Mucosa of descending colon (tissue), 3 donors: ENCODE results near the gene KRT85. TPM values are rescaled to one million over a fixed set of nuclear protein-coding genes. Genes with fewer than 3 reads are reported as not detected.

ENCODE experiments used
- ATAC-seq: fragments of 200-7000 bp; cut with Tn5 transposase; one replicate; pipeline ENCODE4 v1.9.1; 2020; ENCODE audit warnings: mild to moderate bottlenecking, moderate library complexity
- DNase-seq, 3 donors: peaks; one replicate each; pipeline ENCODE4 v3.0.0-alpha.2; 2020
- H3K36me3 ChIP-seq: fragments of 200-600 bp; one replicate; pipeline ENCODE4 v1.8.0; 2021; ENCODE audit warnings: low read depth, mild to moderate bottlenecking
- H3K4me1 ChIP-seq: fragments of 200-600 bp; one replicate; pipeline ENCODE4 v1.8.0; 2021; ENCODE audit warnings: low read depth, mild to moderate bottlenecking
- H3K4me3 ChIP-seq: fragments of 200-600 bp; one replicate; pipeline ENCODE4 v1.8.0; 2021; ENCODE audit warnings: mild to moderate bottlenecking
- H3K9me3 ChIP-seq: fragments of 200-600 bp; one replicate; pipeline ENCODE4 v1.8.0; 2021; ENCODE audit warnings: mild to moderate bottlenecking
- intact Hi-C, 2 donors: fragments of 100-400 bp; cut with DNase I in 1 of 2; cut with micrococcal nuclease in 1 of 2; formaldehyde crosslinking; loops; one replicate each; pipeline versions ENCODE4 v1.11.0 to v1.11.1; 2022; cut with DNase I, micrococcal nuclease
- total RNA-seq, 3 donors: library from RNA; stranded (reverse); fragmentation: NEBNext Ultra II Directional in 2 of 3; extraction: Animal tissue kit (Norgen Biotek cat#: 25700) in 2 of 3; gene quantifications; one replicate each; pipeline versions ENCODE4 v1.2.1 to v1.2.4, GENCODE V29; 2021 to 2023
- TF ChIP-seq, protein P1 (sequence below): fragments of 200-600 bp; IDR thresholded peaks from one replicate; pipeline ENCODE4 v1.8.0; 2022; ENCODE audit warnings: antibody characterized with exemption, mild to moderate bottlenecking
- donor health status: DM: no; HTN: no; CAD: no; lungs with moderate emphysema.
- donor health status: DM: no; HTN: no; CAD: no.
- donor health status: DM: no; HTN: yes; CAD: no.

Gene KRT85
- total RNA-seq, 3 donors from 2014 or later = not detected

DNA sequence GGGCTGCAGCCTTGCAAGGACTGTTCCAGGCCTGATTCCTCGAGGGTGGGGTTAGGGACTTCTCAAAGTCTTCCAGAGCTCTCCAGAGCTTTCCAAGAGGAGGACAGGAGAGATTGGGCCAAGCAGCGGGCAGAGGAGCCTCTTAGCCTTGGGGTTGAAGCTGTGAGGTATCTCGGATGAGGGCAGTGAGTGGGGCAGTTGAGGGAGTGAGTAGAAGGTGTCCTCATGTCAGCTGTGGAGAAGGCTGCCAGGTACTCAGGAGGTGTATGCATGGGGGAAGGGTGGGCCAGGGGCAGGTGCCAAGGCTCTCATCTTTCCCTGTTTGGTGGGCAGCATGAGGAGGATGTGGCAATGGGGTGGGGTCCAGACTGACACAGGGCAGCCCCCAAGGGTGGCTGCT lies 53.8 kb downstream of the KRT85 start:
- DNase-seq (no peak), ATAC-seq (no peak)
- TF ChIP-seq, protein P1, sequence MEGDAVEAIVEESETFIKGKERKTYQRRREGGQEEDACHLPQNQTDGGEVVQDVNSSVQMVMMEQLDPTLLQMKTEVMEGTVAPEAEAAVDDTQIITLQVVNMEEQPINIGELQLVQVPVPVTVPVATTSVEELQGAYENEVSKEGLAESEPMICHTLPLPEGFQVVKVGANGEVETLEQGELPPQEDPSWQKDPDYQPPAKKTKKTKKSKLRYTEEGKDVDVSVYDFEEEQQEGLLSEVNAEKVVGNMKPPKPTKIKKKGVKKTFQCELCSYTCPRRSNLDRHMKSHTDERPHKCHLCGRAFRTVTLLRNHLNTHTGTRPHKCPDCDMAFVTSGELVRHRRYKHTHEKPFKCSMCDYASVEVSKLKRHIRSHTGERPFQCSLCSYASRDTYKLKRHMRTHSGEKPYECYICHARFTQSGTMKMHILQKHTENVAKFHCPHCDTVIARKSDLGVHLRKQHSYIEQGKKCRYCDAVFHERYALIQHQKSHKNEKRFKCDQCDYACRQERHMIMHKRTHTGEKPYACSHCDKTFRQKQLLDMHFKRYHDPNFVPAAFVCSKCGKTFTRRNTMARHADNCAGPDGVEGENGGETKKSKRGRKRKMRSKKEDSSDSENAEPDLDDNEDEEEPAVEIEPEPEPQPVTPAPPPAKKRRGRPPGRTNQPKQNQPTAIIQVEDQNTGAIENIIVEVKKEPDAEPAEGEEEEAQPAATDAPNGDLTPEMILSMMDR = no peak
- Histone ChIP-seq H3K9me3 (no peaks in the 10 kb centered on the region), H3K36me3 (no peaks in the 10 kb centered on the region), H3K4me1 (peaks cover 4% of the 10 kb centered on the region), H3K4me3 (no peak overlapping the region)
- intact Hi-C loops = no loop called here

DNA sequence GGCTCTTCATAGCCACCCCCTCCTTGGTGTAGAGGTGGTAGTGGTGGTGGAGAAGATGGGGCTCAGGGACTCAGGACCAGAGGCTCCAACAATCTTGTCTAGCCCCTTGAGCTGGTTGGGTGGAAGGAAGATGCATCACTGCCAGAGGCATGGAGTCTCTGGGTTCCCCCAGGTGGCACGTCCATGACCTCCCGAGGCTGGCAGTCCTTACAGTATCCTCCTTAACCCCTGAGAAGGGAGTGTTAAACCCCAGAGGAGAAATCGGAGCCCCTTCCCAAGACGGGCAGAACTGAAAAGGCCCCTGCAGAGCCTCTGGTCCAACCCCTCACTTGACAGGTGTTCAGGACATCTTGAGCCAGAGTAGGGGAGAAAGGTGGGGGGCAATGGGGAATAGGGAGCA lies 55.2 kb downstream of the KRT85 start:
- DNase-seq = no peak
- intact Hi-C loops = no loop called here
- no peak for ATAC-seq
- no peaks in the 10 kb centered on the region for H3K9me3 ChIP-seq
- no peaks in the 10 kb centered on the region for H3K36me3 ChIP-seq
- H3K4me3 ChIP-seq = no peak overlapping the region
- peaks cover 8% of the 10 kb centered on the region for H3K4me1 ChIP-seq
- TF ChIP-seq, protein P1 = no peak

DNA sequence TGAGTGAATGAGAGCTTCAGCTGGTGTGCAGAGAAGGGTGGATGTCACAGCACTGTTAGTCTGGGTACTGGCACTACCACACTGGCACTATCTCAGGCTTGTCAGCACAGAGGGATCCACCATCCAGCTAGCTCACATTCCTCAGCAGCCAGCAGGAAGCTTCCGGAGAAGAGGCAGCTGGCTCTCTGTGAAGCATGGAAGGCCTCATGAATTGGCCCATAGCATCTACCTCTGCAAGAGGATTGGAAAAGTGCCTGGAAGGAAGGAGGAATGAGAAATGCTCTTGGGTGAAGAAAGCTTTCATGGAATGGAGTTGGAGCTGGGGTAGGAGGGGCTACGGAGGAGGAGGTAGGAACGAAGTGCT lies 56.0 kb downstream of the KRT85 start:
- ATAC-seq = no peak
- DNase-seq = no peak
- intact Hi-C loops = no loop called here
- TF ChIP-seq, protein P1 = no peak
- Histone ChIP-seq H3K4me3 (no peak overlapping the region), H3K36me3 (no peaks in the 10 kb centered on the region), H3K9me3 (no peaks in the 10 kb centered on the region), H3K4me1 (peaks cover 8% of the 10 kb centered on the region)

DNA sequence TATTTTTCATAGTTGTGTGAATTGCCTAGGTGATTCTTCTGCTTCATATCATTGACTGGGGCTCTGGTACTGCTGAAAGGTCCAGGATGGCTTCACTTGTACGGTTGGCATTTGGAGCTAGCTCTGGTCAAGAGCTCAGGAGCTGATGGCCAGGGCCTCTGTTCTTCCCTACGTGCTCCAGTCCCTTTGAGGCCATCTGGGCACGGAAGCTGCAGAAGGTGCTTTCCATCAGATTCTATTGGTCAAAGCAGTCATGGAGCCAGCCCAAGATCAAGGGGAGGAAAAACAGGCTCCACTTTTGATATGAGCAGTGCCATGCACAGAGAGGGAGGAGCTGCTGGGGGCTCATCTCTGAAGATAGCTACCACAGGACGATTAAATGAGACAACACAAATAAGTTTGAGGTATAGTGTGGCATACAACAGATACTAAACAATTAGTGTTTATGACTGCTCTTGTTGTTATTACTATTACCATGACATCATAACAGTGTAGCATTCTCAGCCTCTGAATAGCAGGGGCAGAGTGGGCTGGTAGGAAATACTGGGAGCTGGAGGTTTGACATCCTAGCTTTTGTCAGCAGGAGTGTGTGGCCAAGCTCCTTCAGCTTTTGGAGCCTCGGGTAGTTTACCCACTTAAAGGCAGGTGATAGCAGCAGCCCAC lies 56.5 kb downstream of the KRT85 start:
- no peak for ATAC-seq
- no peak overlapping the region for H3K4me3 ChIP-seq
- H3K4me1 ChIP-seq = peaks cover 8% of the 10 kb centered on the region
- H3K9me3 ChIP-seq = no peaks in the 10 kb centered on the region
- H3K36me3 ChIP-seq = no peaks in the 10 kb centered on the region
- intact Hi-C loops = no loop called here
- DNase-seq = no peak
- TF ChIP-seq, protein P1 = no peak

Other genes with a start within 250 kb of the KRT85 start
- under 1 TPM in 1 of 3 donors, not detected in 2; 0.06 TPM for gene KRT80, start 175.5 kb downstream of the KRT85 start, total RNA-seq
- 1 to 10 TPM; 1.0 to 6.4 (median 1.7) TPM for gene KRT7, start 134.2 kb downstream of the KRT85 start, total RNA-seq
- gene KRT86, start 92.8 kb downstream of the KRT85 start, total RNA-seq = under 1 TPM in 2 of 3 donors, not detected in 1; 0.35 to 0.58 TPM
- not detected for gene KRT81, start 75.9 kb downstream of the KRT85 start, total RNA-seq
- gene KRT83, start 46.1 kb downstream of the KRT85 start, total RNA-seq = not detected
- not detected for gene KRT84, start 18.2 kb upstream of the KRT85 start, total RNA-seq
- gene KRT82, start 38.9 kb upstream of the KRT85 start, total RNA-seq = not detected
- gene KRT75, start 66.9 kb upstream of the KRT85 start, total RNA-seq = not detected
- not detected for gene KRT6B, start 84.7 kb upstream of the KRT85 start, total RNA-seq
- under 1 TPM in 1 of 3 donors, not detected in 2; 0.20 TPM for gene KRT6C, start 106.3 kb upstream of the KRT85 start, total RNA-seq
- gene KRT6A, start 125.8 kb upstream of the KRT85 start, total RNA-seq = 1 to 10 TPM in 1 of 3 donors, not detected in 2; 1.4 TPM
- 1 to 10 TPM in 1 of 3 donors, not detected in 2; 1.6 TPM for gene KRT5, start 152.9 kb upstream of the KRT85 start, total RNA-seq
- not detected for gene KRT71, start 185.7 kb upstream of the KRT85 start, total RNA-seq
- not detected for gene KRT74, start 206.4 kb upstream of the KRT85 start, total RNA-seq
- not detected for gene KRT72, start 234.0 kb upstream of the KRT85 start, total RNA-seq